ENCODE measurements around the gene MRGPRX3.

The MRGPRX3 gene

GRCh38 chr11:18168372-18168771 is 36.0 kb downstream of the MRGPRX3 start:
- no peak for DNase-seq (ENCODE audit: low spot score)

GRCh38 chr11:18171377-18172000 is 39.1 kb downstream of the MRGPRX3 start:
- DNase-seq (ENCODE audit: low spot score): no peak

- no peak for DNase-seq (ENCODE audit: low spot score)
These were observed 40.3 kb downstream of the MRGPRX3 start, which contains the start of gene MRGPRX4 for GRCh38 chr11:18172666-18173065. Gene MRGPRX4, plus strand, starts transcription at chr11:18172837. Its CDS starts 420 bp downstream, at chr11:18173257.

DNA sequence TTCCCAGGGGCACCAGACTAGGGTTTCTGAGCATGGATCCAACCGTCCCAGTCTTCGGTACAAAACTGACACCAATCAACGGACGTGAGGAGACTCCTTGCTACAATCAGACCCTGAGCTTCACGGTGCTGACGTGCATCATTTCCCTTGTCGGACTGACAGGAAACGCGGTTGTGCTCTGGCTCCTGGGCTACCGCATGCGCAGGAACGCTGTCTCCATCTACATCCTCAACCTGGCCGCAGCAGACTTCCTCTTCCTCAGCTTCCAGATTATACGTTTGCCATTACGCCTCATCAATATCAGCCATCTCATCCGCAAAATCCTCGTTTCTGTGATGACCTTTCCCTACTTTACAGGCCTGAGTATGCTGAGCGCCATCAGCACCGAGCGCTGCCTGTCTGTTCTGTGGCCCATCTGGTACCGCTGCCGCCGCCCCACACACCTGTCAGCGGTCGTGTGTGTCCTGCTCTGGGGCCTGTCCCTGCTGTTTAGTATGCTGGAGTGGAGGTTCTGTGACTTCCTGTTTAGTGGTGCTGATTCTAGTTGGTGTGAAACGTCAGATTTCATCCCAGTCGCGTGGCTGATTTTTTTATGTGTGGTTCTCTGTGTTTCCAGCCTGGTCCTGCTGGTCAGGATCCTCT is 41.0 kb downstream of the MRGPRX3 start:
- DNase-seq (ENCODE audit: low spot score): no peak
